ENCODE results near the gene IL17RE.

The IL17RE gene

GRCh38 chr3:9879830-9880549 is 22.7 kb upstream of the IL17RE start, which contains the start of gene CIDEC:
TSS of gene CIDEC (minus strand) at chr3:9880253. CDS start at chr3:9878486, 1,767 bp downstream.
- no peak for TF ChIP-seq CTCF (IDR thresholded peaks at IDR 0.05; ENCODE audit: insufficient read depth, low read length, missing control alignments)
- H3K4me3 ChIP-seq (ENCODE audit: low read depth, low read length) = no peak within 1 kb of the TSS
- CTCF ChIA-PET = no interaction called here
- no peak for DNase-seq (ENCODE audit: low read depth, low spot score)
- POLR2A ChIA-PET = no interaction called here

- ChIA-PET CTCF (interaction anchor here (1.0 kb wide), 2 partner anchors 9 to 65 kb away, joined by 3 to 5 read pairs; partner anchors contain the start of gene JAGN1), POLR2A (no interaction called here)
- no peak for DNase-seq (ENCODE audit: low read depth, low spot score)
- no peak for TF ChIP-seq CTCF (IDR thresholded peaks at IDR 0.05; ENCODE audit: insufficient read depth, low read length, missing control alignments)
- H3K4me3 ChIP-seq (ENCODE audit: low read depth, low read length) = no peak overlapping the region
These were observed 21.2 kb upstream of the IL17RE start for GRCh38 chr3:9881441-9881840.

GRCh38 chr3:9883706-9884554 is 18.7 kb upstream of the IL17RE start:
- DNase-seq (ENCODE audit: low read depth, low spot score) = no peak
- CTCF ChIA-PET = interaction anchor here (0.7 to 3.4 kb wide), 6 partner anchors 9 to 168 kb away, joined by 3 to 14 read pairs (median 7); no protein-coding TSS in a partner anchor
- POLR2A ChIA-PET = interaction anchor here (0.7 to 2.2 kb wide), 3 partner anchors 10 to 43 kb away, joined by 3 to 7 read pairs (median 4); no protein-coding TSS in a partner anchor
- H3K4me3 ChIP-seq (ENCODE audit: low read depth, low read length) = no peak overlapping the region
- TF ChIP-seq CTCF (IDR thresholded peaks at IDR 0.05; ENCODE audit: insufficient read depth, low read length, missing control alignments) = no peak

- ChIA-PET CTCF (interaction anchor here (0.7 to 3.4 kb wide), 6 partner anchors 9 to 169 kb away, joined by 3 to 14 read pairs (median 7); no protein-coding TSS in a partner anchor), POLR2A (interaction anchor here (0.7 to 2.2 kb wide), 2 partner anchors 9 to 23 kb away, joined by 3 to 7 read pairs; no protein-coding TSS in a partner anchor)
- DNase-seq (ENCODE audit: low read depth, low spot score) = peak; percentile 42
- TF ChIP-seq CTCF (IDR thresholded peaks at IDR 0.05; ENCODE audit: insufficient read depth, low read length, missing control alignments) = no peak
- no peak overlapping the region for H3K4me3 ChIP-seq (ENCODE audit: low read depth, low read length)
These were observed 18.0 kb upstream of the IL17RE start for GRCh38 chr3:9884555-9885165.

GRCh38 chr3:9886328-9886727 is 16.3 kb upstream of the IL17RE start:
- TF ChIP-seq CTCF (IDR thresholded peaks at IDR 0.05; ENCODE audit: insufficient read depth, low read length, missing control alignments) = no peak
- no peak overlapping the region for H3K4me3 ChIP-seq (ENCODE audit: low read depth, low read length)
- ChIA-PET POLR2A (interaction anchor here (0.6 kb wide), 1 partner anchor 60 kb away, joined by 3 read pairs; no protein-coding TSS in a partner anchor), CTCF (interaction anchor here (2.7 to 2.9 kb wide), 2 partner anchors 8 to 27 kb away, joined by 7 to 12 read pairs; no protein-coding TSS in a partner anchor)
- DNase-seq (ENCODE audit: low read depth, low spot score) = no peak

Measured in AG04449 (cell line).